Activated naive CD8-positive, alpha-beta T cell treated with anti-CD3 and anti-CD28 coated beads, Interleukin-2, amount 10 ng/mL, durations not matched to agents 7 days and 5 days (primary cell): ENCODE data around the gene KIRREL3. TPM values are rescaled to one million over a fixed set of nuclear protein-coding genes. Genes with fewer than 3 reads are reported as not detected.

Experiments
- ATAC-seq: fragments of 150-1000 bp; cut with Tn5 transposase; one replicate; pipeline ENCODE4 v1.10.0; 2021; ENCODE audit warnings: low read depth, moderate library complexity
- POLR2A ChIA-PET: fragments of 350-600 bp; sonication (Branson Sonifier 250); formaldehyde crosslinking; loops from one replicate; lab custom pipeline; 2021; ENCODE audit warnings: antibody characterized with exemption; lab: Charles Lee
- DNase-seq: peaks from one replicate; pipeline ENCODE4 v3.0.0; 2021
- H3K27ac Mint-ChIP-seq: one replicate; pipeline ENCODE4 v1.8.0; 2022; ENCODE audit warnings: mild to moderate bottlenecking, mixed read lengths
- H3K27me3 Mint-ChIP-seq: one replicate; pipeline ENCODE4 v1.8.0; 2022; ENCODE audit warnings: mild to moderate bottlenecking, moderate library complexity, mixed read lengths
- H3K36me3 Mint-ChIP-seq: one replicate; pipeline ENCODE4 v1.8.0; 2021; ENCODE audit warnings: mild to moderate bottlenecking, mixed read lengths
- H3K4me1 Mint-ChIP-seq: one replicate; pipeline ENCODE4 v1.8.0; 2021; ENCODE audit warnings: mixed read lengths
- H3K4me3 Mint-ChIP-seq: one replicate; pipeline ENCODE4 v1.8.0; 2022; ENCODE audit warnings: mild to moderate bottlenecking, moderate library complexity, mixed read lengths
- H3K9me3 Mint-ChIP-seq: one replicate; pipeline ENCODE4 v1.8.0; 2021; ENCODE audit warnings: mixed read lengths
- total RNA-seq, 2 experiments: library from RNA; stranded (reverse); gene quantifications; one replicate each; pipeline ENCODE4 v1.2.3, GENCODE V29; 2021

Gene KIRREL3
- total RNA-seq, 2 experiments from 2014 or later = not detected

- no peak for ATAC-seq
- POLR2A ChIA-PET = no interaction called here
- no peak overlapping the region for H3K4me3 Mint-ChIP-seq
- H3K27ac Mint-ChIP-seq = no peak overlapping the region
- no peak for DNase-seq
- H3K36me3 Mint-ChIP-seq = no peaks in the 10 kb centered on the region
- H3K27me3 Mint-ChIP-seq = no peaks in the 10 kb centered on the region
- no peaks in the 10 kb centered on the region for H3K9me3 Mint-ChIP-seq
- no peaks in the 10 kb centered on the region for H3K4me1 Mint-ChIP-seq
Measured at GRCh38 chr11:126832387-126832786, 168.2 kb downstream of the KIRREL3 start.

DNA sequence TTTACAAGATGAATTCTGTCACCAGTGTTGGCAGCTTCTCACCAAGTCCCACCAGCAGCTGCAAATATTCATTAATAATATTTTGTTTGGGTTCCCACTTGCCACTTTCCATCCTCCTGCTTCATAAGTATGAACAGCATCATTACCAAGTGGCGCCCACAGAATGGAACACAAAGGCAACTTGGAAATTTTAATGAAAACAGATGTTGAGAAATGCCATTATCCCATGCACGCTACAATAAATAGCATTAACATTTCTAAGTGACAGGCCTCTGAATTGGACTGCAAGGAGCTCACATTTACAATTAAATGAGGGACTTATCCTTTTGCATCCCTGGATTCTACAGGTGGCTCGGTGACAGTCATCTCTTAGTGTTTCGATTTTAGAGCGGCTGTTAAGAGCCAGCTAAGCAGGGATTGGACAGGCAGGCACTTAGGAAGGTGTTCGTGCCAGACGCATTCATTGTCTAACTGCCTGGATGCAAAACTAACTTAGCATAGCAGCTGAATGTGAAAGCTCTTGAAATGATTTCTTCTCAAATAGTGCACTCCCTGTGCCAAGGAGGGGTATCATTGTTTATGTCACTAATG is 170.3 kb downstream of the KIRREL3 start:
- H3K4me3 Mint-ChIP-seq = no peak overlapping the region
- H3K27me3 Mint-ChIP-seq = no peaks in the 10 kb centered on the region
- POLR2A ChIA-PET = no interaction called here
- H3K4me1 Mint-ChIP-seq = no peaks in the 10 kb centered on the region
- no peak overlapping the region for H3K27ac Mint-ChIP-seq
- no peaks in the 10 kb centered on the region for H3K9me3 Mint-ChIP-seq
- DNase-seq (no peak), ATAC-seq (no peak)
- no peaks in the 10 kb centered on the region for H3K36me3 Mint-ChIP-seq

- no peak overlapping the region for H3K4me3 Mint-ChIP-seq
- ATAC-seq = no peak
- H3K36me3 Mint-ChIP-seq = no peaks in the 10 kb centered on the region
- DNase-seq = no peak
- H3K4me1 Mint-ChIP-seq = no peaks in the 10 kb centered on the region
- no peaks in the 10 kb centered on the region for H3K9me3 Mint-ChIP-seq
- no peaks in the 10 kb centered on the region for H3K27me3 Mint-ChIP-seq
- POLR2A ChIA-PET = no interaction called here
- no peak overlapping the region for H3K27ac Mint-ChIP-seq
Measured at GRCh38 chr11:126829716-126830115, 170.9 kb downstream of the KIRREL3 start.

GRCh38 chr11:126824035-126824607 is 176.4 kb downstream of the KIRREL3 start:
- POLR2A ChIA-PET = no interaction called here
- no peaks in the 10 kb centered on the region for H3K4me1 Mint-ChIP-seq
- H3K4me3 Mint-ChIP-seq = no peak overlapping the region
- no peak for DNase-seq
- no peak for ATAC-seq
- H3K9me3 Mint-ChIP-seq = no peaks in the 10 kb centered on the region
- no peak overlapping the region for H3K27ac Mint-ChIP-seq
- peaks cover under 1% of the 10 kb centered on the region for H3K36me3 Mint-ChIP-seq
- H3K27me3 Mint-ChIP-seq = no peaks in the 10 kb centered on the region

DNA sequence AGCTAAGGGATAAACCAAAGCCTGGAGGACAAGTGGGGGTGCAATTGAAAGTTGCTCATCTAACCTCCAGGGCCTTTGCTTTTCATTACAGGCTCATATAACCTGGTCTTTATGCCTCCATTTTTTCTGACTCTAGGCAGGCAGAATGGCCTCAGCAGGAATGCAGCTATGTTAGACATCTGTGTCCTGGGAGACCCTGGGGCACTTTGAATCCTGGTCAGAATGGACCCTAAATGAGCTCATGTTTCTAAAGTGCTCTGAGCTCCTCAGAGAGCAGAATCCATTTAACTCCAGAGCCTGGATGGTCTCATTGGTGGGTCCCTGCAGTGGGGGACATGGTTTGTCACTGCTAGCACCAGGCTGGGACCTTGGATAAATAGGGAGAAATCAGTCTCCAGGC is 177.3 kb downstream of the KIRREL3 start:
- ATAC-seq (no peak), DNase-seq (no peak)
- Mint-ChIP-seq H3K9me3 (no peaks in the 10 kb centered on the region), H3K4me3 (no peak overlapping the region), H3K36me3 (peaks cover 1% of the 10 kb centered on the region), H3K27me3 (no peaks in the 10 kb centered on the region), H3K27ac (no peak overlapping the region), H3K4me1 (no peaks in the 10 kb centered on the region)
- POLR2A ChIA-PET = no interaction called here

GRCh38 chr11:126821827-126822226 is 178.7 kb downstream of the KIRREL3 start:
- H3K4me1 Mint-ChIP-seq = peaks cover under 1% of the 10 kb centered on the region
- ATAC-seq = no peak
- peaks cover 1% of the 10 kb centered on the region for H3K36me3 Mint-ChIP-seq

GRCh38 chr11:126819194-126819593 is 181.4 kb downstream of the KIRREL3 start:
- Mint-ChIP-seq H3K36me3 (peaks cover 1% of the 10 kb centered on the region), H3K9me3 (no peaks in the 10 kb centered on the region), H3K4me3 (no peak overlapping the region), H3K27me3 (peaks cover 4% of the 10 kb centered on the region), H3K27ac (no peak overlapping the region), H3K4me1 (peaks cover 2% of the 10 kb centered on the region)
- no peak for ATAC-seq
- POLR2A ChIA-PET = no interaction called here
- no peak for DNase-seq

More at GRCh38 chr11:126821827-126822226, 178.7 kb downstream of the KIRREL3 start:
- no peak overlapping the region for H3K27ac Mint-ChIP-seq
- no peak for DNase-seq
- no peak overlapping the region for H3K4me3 Mint-ChIP-seq
- H3K9me3 Mint-ChIP-seq = no peaks in the 10 kb centered on the region
- POLR2A ChIA-PET = no interaction called here
- H3K27me3 Mint-ChIP-seq = no peaks in the 10 kb centered on the region

- POLR2A ChIA-PET = no interaction called here
- Mint-ChIP-seq H3K27ac (no peak overlapping the region), H3K4me1 (peaks cover 2% of the 10 kb centered on the region), H3K36me3 (peaks cover 1% of the 10 kb centered on the region), H3K9me3 (no peaks in the 10 kb centered on the region), H3K27me3 (peaks cover 4% of the 10 kb centered on the region), H3K4me3 (no peak overlapping the region)
- ATAC-seq (no peak), DNase-seq (no peak)
Measured at GRCh38 chr11:126817523-126818450, 182.8 kb downstream of the KIRREL3 start.

DNA sequence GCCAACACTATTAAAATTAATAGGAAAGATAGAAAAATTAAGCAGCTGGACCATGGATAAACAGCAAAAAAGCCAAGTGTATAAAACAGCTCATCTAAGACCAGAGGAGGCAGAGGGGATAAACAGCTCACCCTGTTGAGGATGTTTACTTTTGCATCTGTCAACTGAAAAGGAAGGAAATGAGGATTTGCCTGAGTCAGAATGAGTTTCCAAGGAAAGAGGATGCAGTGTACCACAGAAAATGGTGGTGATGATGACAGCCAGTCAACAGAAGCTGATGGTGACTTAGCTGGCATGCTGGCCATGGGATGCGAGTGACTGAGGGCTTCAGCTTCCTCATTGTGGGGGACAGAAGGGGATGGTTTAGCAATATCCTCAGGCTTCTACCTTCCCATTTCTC is 183.5 kb downstream of the KIRREL3 start:
- H3K27ac Mint-ChIP-seq = no peak overlapping the region
- H3K4me3 Mint-ChIP-seq = no peak overlapping the region
- POLR2A ChIA-PET = no interaction called here
- ATAC-seq = no peak
- peaks cover 1% of the 10 kb centered on the region for H3K36me3 Mint-ChIP-seq
- DNase-seq = no peak
- no peaks in the 10 kb centered on the region for H3K9me3 Mint-ChIP-seq
- peaks cover 4% of the 10 kb centered on the region for H3K27me3 Mint-ChIP-seq
- H3K4me1 Mint-ChIP-seq = peaks cover 2% of the 10 kb centered on the region

DNA sequence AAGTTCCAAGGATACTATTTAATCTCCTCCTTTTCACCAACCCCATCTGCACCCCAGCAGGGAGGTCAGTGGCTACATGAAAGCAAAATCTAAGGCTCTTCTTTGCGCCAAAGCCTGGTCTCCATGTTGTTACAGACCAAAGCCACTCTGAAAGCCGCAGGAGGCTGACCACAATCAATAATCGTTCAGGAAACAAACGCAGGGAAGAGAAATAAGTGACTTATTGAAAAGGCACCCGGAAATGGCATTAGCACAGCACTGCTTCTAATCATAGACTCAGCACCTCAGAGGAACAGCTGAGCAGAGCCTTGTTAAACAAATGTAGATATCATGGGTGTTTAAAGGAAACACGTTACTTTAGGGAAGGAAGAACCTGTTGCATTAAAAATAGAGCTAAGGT is 183.9 kb downstream of the KIRREL3 start:
- Mint-ChIP-seq H3K4me3 (no peak overlapping the region), H3K27ac (no peak overlapping the region), H3K4me1 (peaks cover 2% of the 10 kb centered on the region), H3K36me3 (peaks cover 1% of the 10 kb centered on the region), H3K27me3 (peaks cover 4% of the 10 kb centered on the region), H3K9me3 (no peaks in the 10 kb centered on the region)
- no peak for DNase-seq
- POLR2A ChIA-PET = no interaction called here
- no peak for ATAC-seq

DNA sequence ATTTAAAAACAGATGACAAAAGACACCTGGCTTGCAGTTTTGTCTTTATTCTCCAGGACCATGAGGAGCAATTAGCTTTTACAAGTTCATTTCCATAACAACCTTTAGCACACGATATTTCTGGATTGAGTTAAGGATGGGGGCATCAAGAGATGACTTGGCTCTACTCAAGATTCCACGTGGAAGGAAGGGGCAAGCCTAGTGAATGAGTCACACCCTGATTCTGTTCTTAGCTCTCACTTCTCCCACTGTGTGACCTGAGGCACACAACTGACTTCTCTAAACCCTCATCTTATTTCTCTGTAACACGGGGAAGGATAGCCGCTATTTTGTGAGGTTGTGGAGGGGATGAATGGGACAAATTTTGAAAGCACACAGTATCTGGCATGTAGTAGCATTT is 185.5 kb downstream of the KIRREL3 start:
- Mint-ChIP-seq H3K4me3 (no peak overlapping the region), H3K36me3 (peaks cover 1% of the 10 kb centered on the region), H3K4me1 (peaks cover 2% of the 10 kb centered on the region), H3K27ac (no peak overlapping the region), H3K27me3 (peaks cover 4% of the 10 kb centered on the region), H3K9me3 (no peaks in the 10 kb centered on the region)
- ATAC-seq (no peak), DNase-seq (no peak)
- POLR2A ChIA-PET = no interaction called here

GRCh38 chr11:126810776-126811175 is 189.8 kb downstream of the KIRREL3 start:
- DNase-seq (no peak), ATAC-seq (no peak)
- Mint-ChIP-seq H3K27me3 (peaks cover 3% of the 10 kb centered on the region), H3K4me3 (no peak overlapping the region), H3K4me1 (no peaks in the 10 kb centered on the region), H3K36me3 (no peaks in the 10 kb centered on the region), H3K9me3 (no peaks in the 10 kb centered on the region), H3K27ac (no peak overlapping the region)
- POLR2A ChIA-PET = no interaction called here

DNA sequence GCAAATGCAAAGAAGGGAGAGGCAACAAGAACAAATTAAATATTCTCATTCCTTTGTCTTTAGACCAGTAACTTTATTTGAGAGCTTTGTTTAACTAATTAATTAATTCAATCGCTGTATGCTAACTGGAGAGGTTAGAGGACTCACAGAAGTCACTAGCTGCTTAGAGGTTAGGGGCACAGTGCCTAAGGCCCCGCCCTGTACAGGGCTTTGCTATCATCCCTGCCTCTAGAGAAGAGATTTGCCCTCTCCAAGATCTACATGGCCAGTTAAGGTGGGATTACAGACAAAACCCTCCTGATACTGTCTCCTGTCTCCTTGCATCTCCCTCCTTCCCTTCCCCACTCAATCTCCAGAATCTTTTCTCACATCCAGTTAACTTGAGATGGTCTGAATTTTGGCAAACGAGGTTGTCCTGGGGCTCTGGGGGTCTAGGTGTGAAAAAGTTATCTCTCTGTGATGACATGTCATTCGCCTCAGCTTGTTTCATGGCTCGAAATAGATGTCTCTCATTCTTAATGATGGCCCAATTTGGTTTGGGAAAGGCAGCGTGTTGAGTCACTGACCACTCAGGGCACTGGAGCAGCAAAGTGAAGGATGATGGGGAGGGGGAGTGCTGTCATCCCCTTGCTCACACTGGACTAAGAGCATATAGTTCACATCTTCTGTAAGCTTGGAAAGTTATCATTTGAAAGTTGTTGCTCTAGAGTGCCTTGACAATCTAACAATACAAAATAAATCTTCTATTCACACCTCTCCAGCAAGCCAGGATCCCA is 190.9 kb downstream of the KIRREL3 start:
- H3K36me3 Mint-ChIP-seq = no peaks in the 10 kb centered on the region
- POLR2A ChIA-PET = no interaction called here
- H3K4me3 Mint-ChIP-seq = no peak overlapping the region
- DNase-seq (no peak), ATAC-seq (no peak)
- H3K9me3 Mint-ChIP-seq = no peaks in the 10 kb centered on the region
- no peaks in the 10 kb centered on the region for H3K4me1 Mint-ChIP-seq
- no peaks in the 10 kb centered on the region for H3K27me3 Mint-ChIP-seq
- H3K27ac Mint-ChIP-seq = no peak overlapping the region
